Globus pallidus (tissue), 1 donor: ENCODE measurements around the gene COL24A1.
A peak's percentile ranks its signal among the peaks of the same experiment; 100 is the strongest.
"Not testable (repeated sequence)": the region's sequence is repeated elsewhere in the genome, so short reads cannot be mapped to it uniquely, and the experiment has no call there.

Experiments used
- DNase-seq: peaks from one replicate; pipeline ENCODE4 v3.0.0-alpha.2; 2015; ENCODE audit warnings: low spot score

The COL24A1 gene

DNA sequence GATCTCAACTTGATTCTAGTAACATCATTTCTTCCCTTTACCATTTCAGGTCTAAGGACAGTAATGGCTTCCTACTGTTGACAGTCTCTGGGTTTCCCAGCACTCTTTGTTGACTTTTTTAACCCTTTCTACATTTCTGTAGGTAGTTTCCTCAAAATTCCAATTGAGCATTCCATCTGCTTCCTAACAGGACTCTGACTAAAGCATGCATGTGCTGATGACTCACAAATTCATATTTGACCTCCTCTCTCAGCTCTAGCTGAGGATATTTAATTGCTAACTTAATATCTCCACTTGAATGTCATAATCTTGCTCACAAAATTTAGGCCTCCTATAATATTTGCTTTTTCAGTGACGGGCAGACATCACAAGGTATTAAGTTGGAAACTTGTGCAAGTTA, 355.1 kb downstream of the COL24A1 start:
- DNase-seq, result no peak

DNA sequence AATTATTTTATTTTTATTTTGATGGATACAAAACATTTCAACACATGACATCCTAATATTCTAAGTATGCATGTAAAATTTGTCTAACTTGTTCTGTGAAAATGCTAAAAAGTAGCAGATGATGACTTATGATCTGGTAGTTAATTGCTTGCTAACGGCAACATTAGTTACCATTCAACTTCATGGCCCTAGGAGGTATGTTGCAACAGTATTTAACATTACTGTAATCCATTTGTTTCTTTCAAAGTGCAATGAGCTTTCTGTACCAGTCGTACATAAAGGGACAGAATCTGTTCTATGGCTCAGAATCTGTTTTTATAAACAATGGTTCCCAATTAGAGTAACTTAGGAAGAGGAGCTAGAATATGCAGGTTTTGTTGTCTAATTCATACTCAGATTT, 356.8 kb downstream of the COL24A1 start:
- DNase-seq, result no peak

DNA sequence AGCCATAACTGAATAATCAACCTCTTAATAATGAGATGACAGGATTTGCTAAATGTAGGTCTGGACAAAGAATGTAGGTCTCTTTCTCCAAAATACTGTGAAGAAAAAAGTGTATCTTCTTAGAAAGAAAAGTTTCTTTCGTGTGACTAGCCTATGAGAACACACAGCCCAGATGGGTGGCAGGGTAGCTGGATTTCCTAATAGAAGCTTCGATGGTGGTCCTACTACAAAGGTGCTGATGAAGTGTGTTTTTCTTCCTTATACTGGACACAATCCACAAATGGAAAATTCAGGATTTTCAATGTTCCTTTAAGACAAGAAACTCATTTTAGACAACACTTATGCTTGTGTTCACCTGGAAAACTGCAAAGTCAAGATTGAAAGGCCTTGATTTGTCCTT, 358.2 kb downstream of the COL24A1 start:
- no peak for DNase-seq

DNA sequence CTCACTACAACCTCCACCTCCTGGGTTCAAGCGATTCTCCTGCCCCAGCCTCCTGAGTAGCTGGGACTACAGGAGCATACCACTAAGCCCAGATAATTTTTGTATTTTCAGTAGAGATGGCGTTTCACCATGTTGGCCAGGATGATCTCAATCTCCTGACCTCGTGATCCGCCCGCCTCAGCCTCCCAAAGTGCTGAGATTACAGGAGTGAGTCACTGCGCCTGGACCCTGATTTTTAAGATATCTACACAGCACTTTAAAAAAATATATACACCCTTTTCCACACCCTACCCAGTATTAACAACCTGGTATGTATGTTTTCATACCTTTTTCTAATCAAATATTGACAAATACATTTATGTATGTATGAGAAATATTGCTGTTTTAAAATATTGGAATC, 379.6 kb downstream of the COL24A1 start:
- DNase-seq, result not testable (repeated sequence)

DNA sequence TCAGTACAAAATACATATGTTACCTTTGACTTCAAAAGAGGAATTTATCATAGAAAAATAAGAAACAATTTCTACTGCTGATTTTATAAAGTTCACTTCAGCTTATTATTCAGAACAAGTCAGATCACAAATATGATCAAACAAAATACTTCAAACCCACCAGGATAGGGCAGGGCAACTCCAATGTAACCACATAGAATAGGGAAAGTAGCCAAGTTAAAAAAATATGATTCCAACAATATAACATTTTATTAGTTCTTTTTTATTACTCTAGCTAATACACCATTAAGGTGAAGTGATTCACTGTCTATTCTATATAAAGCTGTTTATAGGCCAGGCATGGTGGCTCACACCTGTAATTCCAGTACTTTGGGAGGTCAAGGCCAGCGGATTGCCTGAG, 393.8 kb downstream of the COL24A1 start:
- no peak for DNase-seq

DNA sequence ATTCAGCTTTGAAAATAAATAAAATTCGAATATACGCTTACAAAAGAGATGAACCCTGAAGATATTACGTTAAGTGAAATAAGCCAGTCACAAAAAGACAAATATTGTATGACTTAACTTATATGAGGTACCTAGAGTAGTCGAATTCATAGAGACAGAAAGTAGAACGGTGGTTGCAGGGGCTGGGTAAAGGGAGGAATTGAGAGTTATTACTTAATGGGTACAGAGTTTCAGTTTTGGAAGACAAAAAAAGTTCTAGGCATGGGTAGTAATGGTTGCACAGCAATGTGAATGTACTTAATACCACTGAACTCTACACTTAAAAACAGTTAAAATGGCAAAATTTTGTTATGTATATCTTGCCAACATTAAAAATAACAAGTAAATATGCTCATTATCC, 399.7 kb downstream of the COL24A1 start:
- no peak for DNase-seq

DNA sequence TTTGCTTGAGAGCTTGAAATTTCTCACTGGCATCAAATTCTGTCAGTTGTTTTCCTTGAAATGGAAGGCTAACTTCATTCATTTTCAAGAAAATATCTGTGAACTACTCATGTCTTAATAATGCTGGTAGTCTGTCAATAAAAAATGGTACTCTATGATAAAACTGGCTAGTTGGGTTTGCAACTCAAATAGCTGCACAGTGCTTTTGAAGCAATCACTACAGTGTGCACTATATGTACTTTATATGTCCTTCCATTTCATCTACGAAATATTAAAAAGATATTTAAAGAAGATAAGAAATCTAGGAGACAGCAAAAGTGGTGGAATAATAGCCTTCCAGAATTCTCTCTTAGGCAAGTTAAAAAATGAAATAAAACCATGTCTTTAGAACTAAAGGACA, 408.5 kb downstream of the COL24A1 start:
- DNase-seq, result no peak

DNA sequence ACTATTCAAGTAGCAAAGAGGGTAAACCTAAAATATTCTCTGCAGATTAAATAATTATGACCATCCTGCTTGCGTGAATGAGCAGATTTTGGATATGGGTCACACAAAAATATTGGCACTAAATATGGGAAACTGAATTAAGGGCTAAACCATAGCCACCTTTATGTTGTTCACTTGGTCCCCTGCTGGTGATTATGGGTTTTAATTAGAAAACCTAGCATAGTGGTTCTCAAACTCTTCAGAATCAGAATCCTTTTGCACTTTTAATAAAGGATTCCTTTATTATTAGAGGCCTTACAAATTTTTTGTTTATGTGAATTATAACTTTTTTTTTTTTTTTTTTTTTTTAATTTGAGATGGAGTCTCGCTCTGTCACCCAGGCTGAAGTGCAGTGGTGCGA, 409.8 kb downstream of the COL24A1 start:
- DNase-seq, result no peak

DNA sequence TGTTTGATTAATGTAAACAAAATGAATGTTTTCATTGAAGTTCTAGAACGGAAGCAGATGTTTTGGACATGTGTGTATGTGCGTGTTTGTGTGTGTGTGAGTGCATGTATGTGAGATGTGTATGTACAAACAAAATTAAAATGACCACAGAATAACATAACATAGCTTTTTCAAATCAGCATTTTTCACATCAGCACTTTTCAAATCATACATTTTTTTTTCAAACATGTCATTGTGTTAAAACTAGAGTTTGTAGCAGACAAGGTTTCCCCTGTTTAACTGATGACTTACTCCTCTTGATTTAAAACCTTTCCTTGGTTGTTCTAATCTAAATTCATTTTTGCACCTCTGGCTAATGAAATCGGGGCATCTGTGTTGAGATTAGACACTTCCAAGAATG, 412.8 kb downstream of the COL24A1 start:
- DNase-seq, result no peak

DNA sequence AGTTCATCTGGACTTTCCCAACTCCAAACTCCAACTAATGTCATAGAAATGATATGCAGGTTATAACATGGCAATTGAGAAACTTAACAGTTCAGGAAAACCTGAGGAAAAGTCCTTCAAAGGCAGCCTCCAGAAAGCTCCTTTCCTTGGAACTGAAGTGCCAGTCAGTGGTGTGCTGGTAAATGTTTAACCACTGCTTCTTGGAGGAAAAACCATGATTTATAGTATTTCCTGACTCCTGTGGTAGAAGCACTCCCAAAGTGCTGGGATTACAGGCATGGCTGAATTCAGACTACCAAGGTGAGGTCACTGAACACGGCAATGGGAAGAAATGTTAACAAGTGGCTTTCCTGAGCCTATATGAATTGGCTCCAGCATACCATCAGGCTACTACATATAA, 421.6 kb downstream of the COL24A1 start:
- DNase-seq, result no peak

DNA sequence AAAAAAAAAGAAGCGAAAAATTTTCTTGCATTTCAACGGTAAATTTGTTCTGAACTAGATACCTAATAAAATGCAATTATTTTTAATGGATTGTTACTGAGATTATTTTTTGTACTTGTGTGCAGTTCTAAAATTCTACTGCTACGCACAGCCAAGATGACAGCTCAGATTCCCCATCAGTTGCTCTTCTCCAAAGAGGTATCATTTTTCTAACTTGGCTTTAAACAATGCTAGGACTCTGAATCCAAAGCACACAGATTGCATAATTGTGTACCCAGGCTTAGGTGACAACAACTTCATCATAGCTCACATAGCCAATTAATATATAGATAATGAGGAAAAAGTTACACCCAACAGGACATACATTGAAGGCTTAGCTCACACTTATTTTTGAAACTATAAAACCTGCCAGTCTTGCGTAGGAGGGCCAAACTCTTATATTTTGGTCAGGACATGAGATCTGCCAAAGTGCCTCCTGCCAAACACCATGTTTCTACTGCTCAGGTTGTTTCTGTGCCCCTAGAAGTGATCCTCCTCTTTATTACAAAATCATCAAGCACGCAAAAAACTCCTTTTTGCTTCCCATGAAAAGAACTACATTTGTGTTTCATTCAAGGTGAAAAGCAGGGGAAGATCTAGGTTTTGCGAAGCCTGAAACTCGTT, 437.8 kb downstream of the COL24A1 start:
- DNase-seq, result no peak

DNA sequence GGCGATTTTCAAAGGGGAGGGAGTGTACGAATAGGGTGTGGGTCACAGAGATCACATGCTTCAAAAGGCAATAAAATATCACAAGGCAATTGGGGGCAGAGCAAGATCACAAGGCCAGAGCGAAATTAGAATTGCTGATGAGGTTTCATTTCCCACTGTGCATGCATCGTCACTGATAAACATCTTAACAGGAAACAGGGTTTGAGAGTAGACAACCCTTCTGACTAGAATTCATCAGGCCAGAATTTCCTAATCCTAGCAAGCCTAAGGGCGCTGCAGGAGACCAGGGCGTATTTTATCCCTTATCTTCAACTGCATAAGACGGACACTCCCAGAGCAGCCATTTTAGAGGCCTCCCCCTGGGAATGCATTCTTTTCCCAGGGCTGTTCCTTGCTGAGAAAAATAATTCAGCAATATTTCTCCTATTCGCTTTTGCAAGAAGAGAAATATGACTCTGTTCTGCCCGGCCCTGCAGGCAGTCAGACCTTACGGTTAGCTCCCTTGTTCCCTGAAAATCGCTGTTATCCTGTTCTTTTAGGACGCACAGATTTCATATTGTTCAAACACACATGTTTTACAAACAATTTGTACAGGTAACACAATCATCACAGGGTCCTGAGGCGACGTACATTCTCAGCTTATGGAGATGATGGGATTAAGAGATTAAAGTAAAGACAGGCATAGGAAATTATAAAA, 442.0 kb downstream of the COL24A1 start:
- not testable (repeated sequence) for DNase-seq

DNA sequence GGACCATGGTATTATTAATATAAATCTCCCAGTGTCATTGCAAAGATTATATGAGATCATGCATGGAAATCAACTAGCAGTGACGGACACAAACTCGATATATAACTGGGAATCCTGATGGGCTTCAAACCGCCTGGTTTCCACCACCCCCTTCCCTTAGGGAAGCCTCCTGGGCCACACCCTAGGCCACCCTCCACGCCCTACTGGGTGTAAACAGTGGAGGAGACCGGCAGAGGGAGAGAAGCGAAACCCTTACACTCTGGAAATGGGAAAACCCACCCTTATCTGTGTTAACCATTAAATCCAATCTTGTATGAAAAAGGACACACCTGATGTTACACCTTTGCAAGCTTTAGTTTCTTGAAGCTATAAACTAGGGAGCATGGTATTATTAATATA, 447.7 kb downstream of the COL24A1 start:
- no peak for DNase-seq

DNA sequence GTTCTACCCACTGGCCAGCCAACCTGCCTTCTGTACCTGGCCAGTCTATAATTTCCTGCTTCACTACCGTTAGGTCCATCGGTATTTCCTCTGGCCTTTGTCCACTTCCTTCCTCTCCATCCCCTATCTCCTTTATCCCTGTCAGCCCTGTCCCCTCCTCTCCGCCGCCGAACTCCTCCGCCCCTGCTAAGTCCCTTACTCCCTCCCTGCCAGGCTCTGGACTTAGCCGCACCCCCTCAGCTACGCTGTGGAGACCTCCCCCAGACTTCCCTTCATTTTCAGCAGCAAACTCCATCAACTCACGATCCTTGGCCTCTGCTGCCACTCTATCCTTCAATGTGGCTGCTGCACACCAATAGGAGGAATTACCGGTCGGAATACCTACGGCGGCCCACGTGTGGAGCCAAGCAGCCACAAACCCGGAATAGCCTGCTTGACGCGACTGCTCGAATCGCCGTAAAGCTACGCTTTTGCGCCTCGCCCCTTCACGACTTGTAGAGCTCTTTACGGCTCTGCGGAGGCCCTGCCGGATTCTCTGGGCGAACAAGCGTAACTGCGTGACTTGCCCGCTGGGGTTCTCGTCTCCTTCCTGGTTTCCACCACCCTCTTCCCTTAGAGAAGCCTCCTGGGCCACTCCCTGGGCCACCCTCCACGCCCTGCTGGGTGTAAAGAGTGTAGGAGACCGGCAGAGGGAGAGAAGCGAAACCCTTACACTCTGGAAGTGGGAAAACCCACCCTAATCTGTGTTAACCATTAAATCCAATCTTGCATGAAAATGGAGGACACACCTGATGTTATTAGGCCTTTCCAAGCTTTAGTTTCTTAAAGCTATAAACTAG, 448.4 kb downstream of the COL24A1 start, which contains the start of gene ZNHIT6:
Gene ZNHIT6, minus strand, starts transcription at position 444 of the 839 bp plus-strand sequence. Its CDS starts 149 bp downstream, at position 295.
- DNase-seq, result peak; percentile 85

DNA sequence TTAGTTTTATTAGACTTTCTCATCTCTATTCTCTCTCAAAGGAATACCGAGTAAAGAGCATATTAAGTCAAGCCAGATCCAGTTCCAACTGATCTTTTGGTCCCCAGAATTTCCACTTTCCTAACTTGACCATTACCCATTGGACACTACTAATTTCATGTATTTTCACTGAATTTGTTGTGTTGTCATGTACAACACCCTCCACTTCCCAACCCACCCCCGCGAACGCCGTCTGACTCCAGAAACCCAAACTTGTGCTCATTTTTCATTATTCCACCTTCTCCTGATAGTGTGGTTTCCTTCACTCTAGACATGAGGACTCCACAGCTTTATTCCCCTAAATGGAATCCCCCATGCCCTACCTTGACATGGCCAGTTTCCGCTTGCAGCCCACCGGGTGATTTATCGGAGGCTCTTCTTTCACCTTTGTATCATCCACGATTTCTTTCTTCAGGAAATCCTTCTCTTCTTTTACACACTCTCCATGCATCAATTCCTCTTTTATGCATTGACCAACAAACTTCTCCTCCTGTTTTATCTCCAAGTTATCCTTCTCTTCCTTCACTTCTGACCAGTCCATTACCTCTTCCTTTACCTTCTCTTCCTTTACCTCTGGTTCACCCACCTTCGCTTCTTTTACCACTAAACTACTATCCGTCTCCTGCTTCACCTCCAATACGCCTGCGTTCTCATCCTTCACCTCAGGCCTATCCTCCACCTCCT, 449.1 kb downstream of the COL24A1 start:
- no peak for DNase-seq

DNA sequence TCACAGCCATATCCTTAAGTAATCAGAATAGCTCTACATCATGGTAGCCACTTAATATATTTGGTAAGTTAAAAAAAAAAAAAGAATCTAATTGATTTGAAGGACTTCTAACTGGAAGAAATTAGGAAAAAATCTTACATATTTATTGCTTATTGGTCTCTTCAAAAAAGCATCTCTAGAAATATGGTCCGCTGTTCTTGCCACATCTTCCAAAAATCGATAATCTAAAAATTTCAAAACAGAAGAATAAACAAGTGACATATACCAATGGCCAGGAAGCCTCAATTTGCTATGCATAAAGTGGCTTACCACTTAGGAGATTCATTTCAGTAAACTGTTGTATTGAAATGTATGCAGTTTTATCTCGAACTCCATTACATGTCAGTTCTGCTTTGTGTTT, 450.6 kb downstream of the COL24A1 start:
- no peak for DNase-seq

DNA sequence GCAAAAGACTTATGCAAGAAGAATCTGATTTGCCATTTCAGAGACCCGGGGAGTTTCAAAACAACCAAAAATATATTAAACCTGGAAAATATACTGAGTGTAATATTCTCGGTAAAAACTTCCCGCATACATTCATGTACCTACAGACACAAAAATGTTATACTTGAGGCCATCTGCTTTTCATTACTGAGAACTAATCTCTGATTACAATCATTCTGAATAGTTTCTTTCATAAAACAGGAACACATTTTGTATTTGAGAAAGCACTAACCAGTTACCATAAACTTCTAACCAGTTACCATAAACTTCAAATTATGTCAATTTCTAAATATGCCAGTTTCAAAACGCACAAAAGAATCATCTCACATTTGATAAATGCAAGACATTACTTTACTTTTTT, 456.1 kb downstream of the COL24A1 start:
- DNase-seq, result no peak

DNA sequence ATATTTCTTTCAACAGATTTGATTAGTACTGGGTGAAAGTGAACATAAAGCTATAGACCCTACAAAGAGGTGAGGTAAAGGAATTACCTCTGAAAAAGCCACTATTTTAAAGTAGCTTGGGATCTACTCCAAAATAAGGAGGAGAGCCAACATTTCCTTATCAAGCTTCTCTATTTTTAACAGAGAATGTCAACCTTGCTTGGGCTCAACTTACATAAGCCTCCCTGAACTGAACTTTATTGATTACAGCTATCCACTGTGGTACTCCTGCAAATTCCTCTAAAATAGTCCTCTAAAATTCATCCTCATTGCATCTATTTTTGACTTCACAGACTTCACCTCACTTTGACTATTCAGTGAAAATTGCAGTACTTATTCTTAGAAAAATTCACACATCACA, 458.7 kb downstream of the COL24A1 start:
- no peak for DNase-seq

DNA sequence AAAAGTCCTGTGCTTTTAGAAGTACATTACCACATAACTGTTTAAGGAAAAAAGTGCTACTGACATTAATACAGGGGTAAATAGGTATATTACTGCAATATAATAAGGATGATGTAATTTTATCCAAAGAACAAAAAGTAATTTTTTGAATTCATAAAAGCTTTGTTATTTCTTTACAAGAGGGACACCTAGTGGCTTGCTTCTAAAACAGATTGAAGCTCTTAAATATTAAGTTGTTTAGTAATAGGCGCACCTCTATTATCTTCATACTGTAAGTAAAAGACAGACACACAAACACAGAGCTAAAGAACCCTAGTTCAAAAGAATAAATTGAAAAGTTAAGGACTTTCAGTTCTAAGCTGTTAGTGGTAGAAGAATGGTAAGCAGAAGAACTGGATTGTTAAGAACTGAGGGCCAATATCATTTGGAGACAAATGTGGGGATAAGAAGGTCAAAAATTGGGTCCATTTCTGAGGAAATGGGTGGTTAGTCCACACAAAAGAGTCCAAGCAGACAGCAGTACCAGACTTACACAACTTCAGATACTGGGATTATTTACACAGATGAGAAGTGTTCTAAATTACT, 463.8 kb downstream of the COL24A1 start:
- DNase-seq, result no peak

DNA sequence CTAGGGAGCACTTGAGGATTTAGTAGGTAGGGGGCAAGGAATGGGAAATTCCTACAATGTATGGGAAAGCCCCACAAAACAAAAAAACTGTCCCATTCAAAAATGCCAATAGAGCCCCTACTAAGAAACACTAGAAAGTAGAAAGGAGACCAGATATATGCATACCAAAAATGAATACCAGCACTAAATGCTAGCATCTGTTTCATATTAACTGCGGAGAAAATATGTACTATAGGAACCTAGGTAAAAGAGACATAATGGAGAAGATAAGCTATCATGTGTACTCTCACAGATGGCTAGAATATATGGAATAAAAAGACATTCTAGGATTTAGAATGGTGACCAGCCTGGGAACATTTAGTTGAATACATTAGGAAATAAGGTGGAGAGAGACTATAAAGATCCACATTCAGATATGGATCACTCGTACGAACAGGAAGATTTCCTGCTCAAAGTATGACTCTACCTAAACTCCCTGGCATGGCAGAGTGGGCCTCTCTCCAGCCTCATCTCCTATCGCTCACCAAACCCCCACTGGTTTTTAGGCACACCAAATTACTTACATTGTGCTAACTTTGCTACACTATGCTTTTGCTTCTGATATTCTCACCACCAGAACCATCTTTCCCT, 466.7 kb downstream of the COL24A1 start:
- DNase-seq, result no peak

DNA sequence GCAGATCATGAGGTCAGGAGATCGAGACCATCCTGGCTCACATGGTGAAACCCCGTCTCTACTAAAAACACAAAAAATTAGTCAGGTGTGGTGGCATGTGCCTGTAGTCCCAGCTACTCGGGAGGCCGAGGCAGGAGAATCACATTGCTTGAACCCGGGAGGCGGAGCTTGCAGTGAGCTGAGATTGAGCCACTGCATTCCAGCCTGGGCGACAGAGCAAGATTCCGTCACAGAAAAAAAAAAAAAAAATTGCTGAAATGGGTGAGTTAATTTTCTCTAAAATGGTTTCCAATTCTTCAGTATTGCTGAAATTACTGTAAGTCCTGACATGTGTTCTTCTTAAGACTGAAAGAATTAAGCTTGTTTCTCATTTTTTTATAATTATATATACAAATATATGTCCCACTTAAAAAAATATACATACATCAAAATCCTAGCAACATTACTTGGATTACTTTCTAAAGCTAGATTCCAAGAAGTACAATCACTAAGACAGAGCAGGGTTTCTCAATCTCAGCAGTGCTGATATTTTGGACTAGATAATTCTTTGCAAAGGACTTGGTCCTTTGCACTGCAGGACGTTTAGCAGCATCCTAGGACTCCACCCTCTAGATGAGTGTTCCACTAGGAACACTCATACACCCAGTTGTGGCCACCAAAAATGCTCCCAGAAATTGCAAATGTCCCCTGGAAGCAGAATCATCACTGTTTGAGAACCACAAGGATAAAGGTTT, 473.1 kb downstream of the COL24A1 start:
- no peak for DNase-seq
